ENCODE data around the gene CD2BP2. TPM values are rescaled to one million over a fixed set of nuclear protein-coding genes. Genes with fewer than 3 reads are reported as not detected.
A peak's percentile ranks its signal among the peaks of the same experiment; 100 is the strongest.

The CD2BP2 gene
- total and polyA plus RNA-seq, 2 donors (not counting 1 experiment from before 2014, with no cell fraction given), result 26.1 to 80.1 TPM

GRCh38 chr16:30394592-30395154, 39.6 kb upstream of the CD2BP2 start:
- H3K79me2 ChIP-seq (ENCODE audit: control insufficient read depth, insufficient read depth, low read length), result peaks cover 19% of the 10 kb centered on the region
- ChIA-PET POLR2A (interaction anchor here (0.5 to 4.7 kb wide), 12 partner anchors 12 to 498 kb away, joined by 3 to 51 read pairs (median 6); partner anchors contain the start of genes CD2BP2, SEPTIN1, TBC1D10B and ZNF771), CTCF (interaction anchor here (0.5 to 5.0 kb wide), 11 partner anchors 11 to 433 kb away, joined by 3 to 65 read pairs (median 6); partner anchors contain the start of genes DCTPP1, SEPTIN1, TBC1D10B and TMEM219)
- H3K4me1 ChIP-seq (ENCODE audit: control insufficient read depth in 2 of 2, insufficient read depth in 2 of 2, low read length in 2 of 2), result peaks cover 9 to 24% of the 10 kb centered on the region in 2 donors
- no peaks in the 10 kb centered on the region for H3K27me3 Mint-ChIP-seq
- H3K9ac ChIP-seq (ENCODE audit: low read length), result peak overlapping the region; percentile 71
- no peaks in the 10 kb centered on the region for H3K27me3 ChIP-seq (replicated peaks in 1 of 4; ENCODE audit: control extremely low read depth in 1 of 4, control insufficient read depth in 3 of 4, insufficient read depth in 4 of 4, low read length in 3 of 4)
- no peak for ATAC-seq (ENCODE audit: low read depth)
- peak overlapping the region; percentile 92 for H3K4me3 Mint-ChIP-seq
- intact Hi-C loops (cut with micrococcal nuclease), result loop anchor here (1.0 to 10.0 kb wide), 7 partner anchors 12 to 530 kb away; partner anchors contain the start of genes CD2BP2, CDIPT, SEPTIN1 and TBC1D10B
- TF ChIP-seq, protein P1, sequence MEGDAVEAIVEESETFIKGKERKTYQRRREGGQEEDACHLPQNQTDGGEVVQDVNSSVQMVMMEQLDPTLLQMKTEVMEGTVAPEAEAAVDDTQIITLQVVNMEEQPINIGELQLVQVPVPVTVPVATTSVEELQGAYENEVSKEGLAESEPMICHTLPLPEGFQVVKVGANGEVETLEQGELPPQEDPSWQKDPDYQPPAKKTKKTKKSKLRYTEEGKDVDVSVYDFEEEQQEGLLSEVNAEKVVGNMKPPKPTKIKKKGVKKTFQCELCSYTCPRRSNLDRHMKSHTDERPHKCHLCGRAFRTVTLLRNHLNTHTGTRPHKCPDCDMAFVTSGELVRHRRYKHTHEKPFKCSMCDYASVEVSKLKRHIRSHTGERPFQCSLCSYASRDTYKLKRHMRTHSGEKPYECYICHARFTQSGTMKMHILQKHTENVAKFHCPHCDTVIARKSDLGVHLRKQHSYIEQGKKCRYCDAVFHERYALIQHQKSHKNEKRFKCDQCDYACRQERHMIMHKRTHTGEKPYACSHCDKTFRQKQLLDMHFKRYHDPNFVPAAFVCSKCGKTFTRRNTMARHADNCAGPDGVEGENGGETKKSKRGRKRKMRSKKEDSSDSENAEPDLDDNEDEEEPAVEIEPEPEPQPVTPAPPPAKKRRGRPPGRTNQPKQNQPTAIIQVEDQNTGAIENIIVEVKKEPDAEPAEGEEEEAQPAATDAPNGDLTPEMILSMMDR (IDR thresholded peaks at IDR 0.05), result no peak
- no peak for TF ChIP-seq EZH2 (IDR thresholded peaks at IDR 0.05; ENCODE audit: borderline replicate concordance, insufficient read depth, low read depth, low read length, poor library complexity, severe bottlenecking)
- peak overlapping the region in 1 of 2 donors; percentile 64 for H3K27ac ChIP-seq (ENCODE audit: low read length in 2 of 2)
- peak overlapping the region; percentile 91 for H3K27ac Mint-ChIP-seq
- H2AFZ ChIP-seq (ENCODE audit: insufficient read depth, low read depth, low read length, poor library complexity, severe bottlenecking), result peak overlapping the region; percentile 95
- DNase-seq, result peak; percentile 20
- H3K4me3 ChIP-seq (ENCODE audit: control extremely low read depth in 1 of 5, extremely low read depth in 1 of 5, insufficient read depth in 1 of 5, low read depth in 2 of 5, low read length in 4 of 5), result peak overlapping the region in 4 of 5 experiments; percentile 49 to 75 (median 66)
- peaks cover 0 to 16% of the 10 kb centered on the region in 2 experiments for H3K36me3 ChIP-seq (replicated peaks in 1 of 2; ENCODE audit: control extremely low read depth in 1 of 2, control insufficient read depth in 1 of 2, extremely low read depth in 1 of 2, insufficient read depth in 2 of 2, low read length in 1 of 2)
- peak overlapping the region; percentile 87 for H3K4me2 ChIP-seq (replicated peaks; ENCODE audit: low read depth, low read length, poor library complexity, severe bottlenecking)
- H3K9me3 Mint-ChIP-seq (ENCODE audit: insufficient read depth), result no peaks in the 10 kb centered on the region
- H3K4me1 Mint-ChIP-seq, result peaks cover 19% of the 10 kb centered on the region
- no peaks in the 10 kb centered on the region for H3K9me3 ChIP-seq (ENCODE audit: control extremely low read depth in 1 of 3, control insufficient read depth in 2 of 3, insufficient read depth in 1 of 3, low read length in 2 of 3)
- 40% methylated on average over 20 of the region's 31 CpGs for WGBS (ENCODE audit: insufficient coverage)
- peaks cover 23% of the 10 kb centered on the region for H4K20me1 ChIP-seq (ENCODE audit: control insufficient read depth, insufficient read depth, low read length, poor library complexity, severe bottlenecking)

DNA sequence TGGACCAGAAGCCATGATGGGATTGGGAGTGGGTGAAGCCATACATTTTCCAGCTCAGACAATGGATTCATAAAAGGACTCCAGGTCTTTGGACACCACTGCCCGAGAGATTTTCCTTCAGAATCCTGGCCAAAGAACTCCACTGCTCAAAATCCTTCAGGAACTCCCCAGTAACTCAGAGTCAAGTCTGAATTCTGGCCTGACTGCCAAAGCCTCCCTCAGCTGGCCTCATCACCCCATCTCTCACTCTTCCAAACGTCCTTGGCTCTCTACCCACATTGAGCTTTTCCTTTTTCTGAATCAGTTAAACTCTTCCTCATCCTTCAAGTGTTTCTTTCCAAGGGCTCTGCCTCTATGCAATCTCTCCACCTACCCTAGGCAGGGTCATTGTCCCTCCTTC, 28.4 kb upstream of the CD2BP2 start:
- no peaks in the 10 kb centered on the region for H3K27me3 ChIP-seq (replicated peaks in 1 of 4; ENCODE audit: control extremely low read depth in 1 of 4, control insufficient read depth in 3 of 4, insufficient read depth in 4 of 4, low read length in 3 of 4)
- peak overlapping the region; percentile 98 for H3K27ac Mint-ChIP-seq
- H3K27me3 Mint-ChIP-seq, result no peaks in the 10 kb centered on the region
- no peak for DNase-seq
- peak overlapping the region; percentile 40 for H3K4me3 Mint-ChIP-seq
- TF ChIP-seq EZH2 (IDR thresholded peaks at IDR 0.05; ENCODE audit: borderline replicate concordance, insufficient read depth, low read depth, low read length, poor library complexity, severe bottlenecking), result no peak
- TF ChIP-seq, protein P1 (IDR thresholded peaks at IDR 0.05), result no peak
- CTCF ChIA-PET, result interaction anchor here (0.8 to 2.3 kb wide), 9 partner anchors 9 to 291 kb away, joined by 3 to 18 read pairs (median 5); partner anchors contain the start of genes ZNF48 and ZNF771
- H3K9ac ChIP-seq (ENCODE audit: low read length), result no peak overlapping the region
- peak overlapping the region; percentile 18 for H3K4me2 ChIP-seq (replicated peaks; ENCODE audit: low read depth, low read length, poor library complexity, severe bottlenecking)
- POLR2A ChIA-PET, result interaction anchor here (1.7 to 2.6 kb wide), 4 partner anchors 12 to 200 kb away, joined by 6 to 51 read pairs (median 12); partner anchors contain the start of genes CORO1A, TBC1D10B, ZNF48 and ZNF771
- 83% methylated on average over 2 of the region's 2 CpGs for WGBS (ENCODE audit: insufficient coverage)
- peaks cover 45% of the 10 kb centered on the region for H3K79me2 ChIP-seq (ENCODE audit: control insufficient read depth, insufficient read depth, low read length)
- no peaks in the 10 kb centered on the region for H3K9me3 ChIP-seq (ENCODE audit: control extremely low read depth in 1 of 3, control insufficient read depth in 2 of 3, insufficient read depth in 1 of 3, low read length in 2 of 3)
- peaks cover 38% of the 10 kb centered on the region for H3K4me1 Mint-ChIP-seq
- no peak overlapping the region for H3K4me3 ChIP-seq (ENCODE audit: control extremely low read depth in 1 of 5, extremely low read depth in 1 of 5, insufficient read depth in 1 of 5, low read depth in 2 of 5, low read length in 4 of 5)
- no peaks in the 10 kb centered on the region for H4K20me1 ChIP-seq (ENCODE audit: control insufficient read depth, insufficient read depth, low read length, poor library complexity, severe bottlenecking)
- H2AFZ ChIP-seq (ENCODE audit: insufficient read depth, low read depth, low read length, poor library complexity, severe bottlenecking), result no peak overlapping the region
- H3K4me1 ChIP-seq (ENCODE audit: control insufficient read depth in 2 of 2, insufficient read depth in 2 of 2, low read length in 2 of 2), result peaks cover 28 to 51% of the 10 kb centered on the region in 2 donors
- peaks cover 0 to 2% of the 10 kb centered on the region in 2 experiments for H3K36me3 ChIP-seq (replicated peaks in 1 of 2; ENCODE audit: control extremely low read depth in 1 of 2, control insufficient read depth in 1 of 2, extremely low read depth in 1 of 2, insufficient read depth in 2 of 2, low read length in 1 of 2)
- H3K27ac ChIP-seq (ENCODE audit: low read length in 2 of 2), result peak overlapping the region; percentile 72 to 100
- intact Hi-C loops (cut with micrococcal nuclease), result no loop called here
- H3K9me3 Mint-ChIP-seq (ENCODE audit: insufficient read depth), result no peaks in the 10 kb centered on the region
- ATAC-seq (ENCODE audit: low read depth), result no peak

Measured in B cell (primary cell).